Neutrophil (primary cell): ENCODE data around the gene RPS24.
"Not testable (repeated sequence)": the region's sequence is repeated elsewhere in the genome, so short reads cannot be mapped to it uniquely, and the experiment has no call there.

Source experiments
- H3K27ac ChIP-seq: fragments of 200-600 bp; sonication (generic); 2 replicates; pipeline ENCODE4 v1.5.1; 2016; ENCODE audit warnings: mild to moderate bottlenecking, moderate library complexity
- H3K27me3 ChIP-seq: fragments of 200-600 bp; sonication (generic); 2 replicates; pipeline ENCODE4 v1.6.0; 2016; ENCODE audit warnings: mild to moderate bottlenecking
- H3K36me3 ChIP-seq: fragments of 200-600 bp; sonication (generic); 2 replicates; pipeline ENCODE4 v1.5.1; 2017
- H3K4me1 ChIP-seq, 2 experiments: fragments of 200-600 bp in 1 of 2; sonication (generic) in 1 of 2; 1 replicate in 1 of 2; 2 replicates in 1 of 2; pipeline versions ENCODE4 v1.5.1 to v1.6.1; 2013 to 2016; ENCODE audit warnings: low read depth in 1 of 2, low read length in 1 of 2, mild to moderate bottlenecking in 1 of 2, moderate library complexity in 1 of 2; ENCODE audit not compliant: control insufficient read depth in 1 of 2, insufficient read depth in 1 of 2
- H3K4me3 ChIP-seq, 2 experiments: fragments of 200-600 bp in 1 of 2; sonication (generic) in 1 of 2; 1 replicate in 1 of 2; 2 replicates in 1 of 2; pipeline ENCODE4 v1.5.1; 2013 to 2016; ENCODE audit warnings: low read depth in 1 of 2, low read length in 1 of 2, mild to moderate bottlenecking in 1 of 2, moderate library complexity in 1 of 2
- H3K9me3 ChIP-seq: fragments of 200-600 bp; sonication (generic); 2 replicates; pipeline ENCODE4 v1.5.1; 2016
- TF ChIP-seq, protein P1 (sequence below): fragments of 200-600 bp; sonication (generic); IDR thresholded peaks from 2 replicates; pipeline ENCODE4 v1.5.1; 2016; ENCODE audit warnings: antibody characterized with exemption

Gene RPS24

DNA sequence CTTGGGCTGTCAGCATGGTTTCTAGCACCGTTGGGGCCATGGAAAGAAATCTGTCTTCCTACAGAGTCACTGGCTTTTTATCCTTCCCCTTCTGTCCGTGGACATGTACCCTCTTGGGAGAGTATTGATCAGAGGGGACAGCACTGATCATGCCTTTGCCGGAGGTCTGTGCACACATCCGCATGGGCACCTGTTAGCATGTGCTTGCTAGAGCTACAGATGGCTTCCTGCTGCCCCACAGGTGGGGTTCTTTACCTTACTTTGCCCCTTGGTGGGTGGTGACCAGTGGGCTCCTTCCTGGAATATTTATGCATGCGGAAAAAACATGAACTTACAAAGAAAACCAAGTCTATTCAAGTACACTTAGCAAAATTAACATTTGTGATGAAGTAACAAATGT is 24.9 kb downstream of the RPS24 start:
- no peaks in the 10 kb centered on the region for H3K9me3 ChIP-seq
- TF ChIP-seq, protein P1, sequence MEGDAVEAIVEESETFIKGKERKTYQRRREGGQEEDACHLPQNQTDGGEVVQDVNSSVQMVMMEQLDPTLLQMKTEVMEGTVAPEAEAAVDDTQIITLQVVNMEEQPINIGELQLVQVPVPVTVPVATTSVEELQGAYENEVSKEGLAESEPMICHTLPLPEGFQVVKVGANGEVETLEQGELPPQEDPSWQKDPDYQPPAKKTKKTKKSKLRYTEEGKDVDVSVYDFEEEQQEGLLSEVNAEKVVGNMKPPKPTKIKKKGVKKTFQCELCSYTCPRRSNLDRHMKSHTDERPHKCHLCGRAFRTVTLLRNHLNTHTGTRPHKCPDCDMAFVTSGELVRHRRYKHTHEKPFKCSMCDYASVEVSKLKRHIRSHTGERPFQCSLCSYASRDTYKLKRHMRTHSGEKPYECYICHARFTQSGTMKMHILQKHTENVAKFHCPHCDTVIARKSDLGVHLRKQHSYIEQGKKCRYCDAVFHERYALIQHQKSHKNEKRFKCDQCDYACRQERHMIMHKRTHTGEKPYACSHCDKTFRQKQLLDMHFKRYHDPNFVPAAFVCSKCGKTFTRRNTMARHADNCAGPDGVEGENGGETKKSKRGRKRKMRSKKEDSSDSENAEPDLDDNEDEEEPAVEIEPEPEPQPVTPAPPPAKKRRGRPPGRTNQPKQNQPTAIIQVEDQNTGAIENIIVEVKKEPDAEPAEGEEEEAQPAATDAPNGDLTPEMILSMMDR = no peak
- H3K4me1 ChIP-seq = no peaks in the 10 kb centered on the region
- H3K27ac ChIP-seq = no peak overlapping the region
- H3K36me3 ChIP-seq = no peaks in the 10 kb centered on the region
- no peak overlapping the region for H3K4me3 ChIP-seq
- H3K27me3 ChIP-seq = peaks cover 4% of the 10 kb centered on the region

DNA sequence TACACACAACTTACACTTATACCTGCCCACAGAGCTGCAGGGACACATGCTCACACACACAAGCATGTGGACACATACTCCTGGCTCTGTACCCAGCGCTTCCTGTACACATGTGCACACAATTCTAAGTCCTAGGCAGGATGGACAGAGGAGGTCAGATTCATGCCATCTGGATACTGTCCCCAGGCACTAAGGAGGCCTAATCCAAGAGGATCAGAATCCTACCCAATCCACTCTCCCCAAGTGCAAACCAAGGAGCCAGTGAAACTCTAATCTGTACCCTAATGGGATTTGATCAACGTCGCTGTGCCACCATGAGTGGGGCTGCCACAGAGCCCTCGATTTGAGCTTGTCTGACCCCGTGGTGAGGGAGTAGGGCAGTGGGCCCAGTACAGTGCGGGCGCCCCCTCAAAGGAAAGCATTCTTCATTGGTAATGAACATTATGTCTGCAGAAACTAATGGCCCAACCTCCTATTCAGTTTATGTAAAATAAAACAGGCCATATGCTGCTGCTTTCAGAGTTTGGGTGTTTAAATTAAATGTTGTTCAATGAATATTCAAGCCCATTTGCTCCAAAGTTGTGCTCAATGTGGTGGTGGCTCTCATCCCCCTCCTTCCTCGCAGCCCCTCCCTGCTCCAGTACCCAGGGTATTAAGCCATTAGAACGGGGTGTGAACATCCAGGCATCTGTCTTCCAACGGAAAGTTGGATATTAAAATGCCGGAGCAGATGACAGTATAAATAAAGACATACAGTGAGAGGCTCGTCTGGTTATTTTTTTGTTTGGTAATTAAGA is 26.4 kb downstream of the RPS24 start:
- Histone ChIP-seq H3K36me3 (no peaks in the 10 kb centered on the region), H3K4me3 (no peak overlapping the region), H3K9me3 (no peaks in the 10 kb centered on the region), H3K27me3 (peaks cover 4% of the 10 kb centered on the region), H3K4me1 (no peaks in the 10 kb centered on the region), H3K27ac (no peak overlapping the region)
- TF ChIP-seq, protein P1 = no peak

DNA sequence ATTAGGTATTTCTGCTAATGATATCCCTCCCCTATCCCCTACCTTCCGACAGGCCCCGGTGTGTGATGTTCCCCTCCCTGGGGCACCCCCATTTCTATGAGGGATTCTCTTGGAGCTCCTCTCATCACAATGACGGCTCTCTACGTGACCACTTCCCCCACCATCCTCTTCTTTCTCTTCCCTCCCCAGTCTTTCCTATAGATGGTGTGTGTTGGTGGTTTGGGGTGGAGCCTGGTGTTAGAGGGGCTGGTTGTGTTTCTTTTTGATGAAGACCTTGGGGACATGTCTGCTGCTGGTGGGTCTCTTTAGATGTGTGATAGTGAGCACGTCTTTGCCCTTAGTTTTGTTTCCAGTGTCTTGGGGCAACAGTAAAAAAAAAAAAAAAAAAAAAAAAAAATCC is 28.6 kb downstream of the RPS24 start:
- no peak overlapping the region for H3K27ac ChIP-seq
- no peak overlapping the region for H3K4me3 ChIP-seq
- H3K27me3 ChIP-seq = peaks cover 4% of the 10 kb centered on the region
- TF ChIP-seq, protein P1 = no peak
- no peaks in the 10 kb centered on the region for H3K9me3 ChIP-seq
- H3K36me3 ChIP-seq = no peaks in the 10 kb centered on the region
- H3K4me1 ChIP-seq = no peaks in the 10 kb centered on the region

DNA sequence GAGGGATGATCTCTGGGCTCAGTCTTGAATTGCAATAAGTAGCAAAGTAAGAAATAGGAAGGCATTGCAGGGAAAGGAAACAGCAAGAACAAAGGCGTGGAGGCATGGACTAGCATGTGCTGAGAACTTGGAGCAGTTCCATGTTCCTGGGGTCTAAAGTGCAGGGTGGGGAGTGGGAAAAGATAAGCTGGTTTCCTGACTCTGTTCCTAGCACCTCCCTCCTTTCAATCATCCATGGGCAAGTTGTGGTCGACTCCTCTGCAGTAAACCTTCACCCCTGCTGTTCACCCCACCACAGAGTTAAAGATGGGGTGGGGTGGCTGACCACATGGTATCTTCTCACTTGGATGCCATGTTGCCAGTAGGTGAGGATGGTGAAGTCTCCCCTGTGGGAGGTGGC is 29.6 kb downstream of the RPS24 start:
- Histone ChIP-seq H3K9me3 (no peaks in the 10 kb centered on the region), H3K4me3 (no peak overlapping the region), H3K27me3 (peaks cover 4% of the 10 kb centered on the region), H3K4me1 (no peaks in the 10 kb centered on the region), H3K36me3 (no peaks in the 10 kb centered on the region), H3K27ac (no peak overlapping the region)
- TF ChIP-seq, protein P1 = no peak

DNA sequence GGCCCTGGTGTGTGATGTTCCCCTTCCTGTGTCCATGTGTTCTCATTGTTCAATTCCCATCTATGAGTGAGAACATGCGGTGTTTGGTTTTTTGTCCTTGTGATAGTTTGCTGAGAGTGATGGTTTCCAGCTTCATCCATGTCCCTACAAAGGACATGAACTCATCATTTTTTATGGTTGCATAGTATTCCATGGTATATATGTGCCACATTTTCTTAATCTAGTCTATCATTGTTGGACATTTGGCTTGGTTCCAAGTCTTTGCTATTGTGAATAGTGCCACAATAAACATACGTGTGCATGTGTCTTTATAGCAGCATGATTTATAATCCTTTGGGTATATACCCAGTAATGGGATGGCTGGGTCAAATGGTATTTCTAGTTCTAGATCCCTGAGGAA is 31.3 kb downstream of the RPS24 start:
- not testable (repeated sequence) for H3K27me3 ChIP-seq, H3K9me3 ChIP-seq, H3K27ac ChIP-seq, H3K4me3 ChIP-seq, H3K4me1 ChIP-seq, H3K36me3 ChIP-seq

DNA sequence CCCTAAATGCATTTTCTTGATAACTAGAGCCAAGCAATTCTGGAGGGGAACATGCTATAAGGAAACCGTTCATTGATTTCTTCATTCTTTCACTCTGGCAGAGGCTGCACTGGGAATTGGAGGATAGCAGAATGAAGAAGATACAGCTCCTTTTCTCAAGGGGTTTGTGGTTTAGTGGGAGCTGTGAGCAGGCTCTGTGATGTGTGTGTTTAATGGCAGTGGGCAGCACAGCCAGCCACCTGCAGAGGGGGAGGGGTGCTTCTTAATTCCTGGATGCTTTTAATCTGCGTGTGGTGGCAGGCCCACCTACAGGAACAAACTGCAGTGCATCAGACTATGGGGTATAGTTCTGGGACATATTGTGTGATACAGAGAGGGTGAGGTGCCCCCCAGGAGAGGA is 31.9 kb downstream of the RPS24 start:
- TF ChIP-seq, protein P1 = no peak
- Histone ChIP-seq H3K4me1 (no peaks in the 10 kb centered on the region), H3K27ac (no peak overlapping the region), H3K27me3 (peaks cover 4% of the 10 kb centered on the region), H3K36me3 (no peaks in the 10 kb centered on the region), H3K4me3 (no peak overlapping the region), H3K9me3 (no peaks in the 10 kb centered on the region)
